Activated naive CD4-positive, alpha-beta T cell treated with anti-CD3 and anti-CD28 coated beads, Interleukin-2, amount 10 ng/mL, durations not matched to agents 5 hours and 36 hours (primary cell): ENCODE results near the gene IMP3. TPM values are rescaled to one million over a fixed set of nuclear protein-coding genes. Genes with fewer than 3 reads are reported as not detected.

Experiments used
- total RNA-seq, 2 experiments: library from RNA; stranded (reverse); gene quantifications; one replicate each; pipeline ENCODE4 v1.2.3, GENCODE V29; 2021

IMP3 gene
- 10 to 100 TPM; 79.5 to 80.5 TPM for total RNA-seq

DNA sequence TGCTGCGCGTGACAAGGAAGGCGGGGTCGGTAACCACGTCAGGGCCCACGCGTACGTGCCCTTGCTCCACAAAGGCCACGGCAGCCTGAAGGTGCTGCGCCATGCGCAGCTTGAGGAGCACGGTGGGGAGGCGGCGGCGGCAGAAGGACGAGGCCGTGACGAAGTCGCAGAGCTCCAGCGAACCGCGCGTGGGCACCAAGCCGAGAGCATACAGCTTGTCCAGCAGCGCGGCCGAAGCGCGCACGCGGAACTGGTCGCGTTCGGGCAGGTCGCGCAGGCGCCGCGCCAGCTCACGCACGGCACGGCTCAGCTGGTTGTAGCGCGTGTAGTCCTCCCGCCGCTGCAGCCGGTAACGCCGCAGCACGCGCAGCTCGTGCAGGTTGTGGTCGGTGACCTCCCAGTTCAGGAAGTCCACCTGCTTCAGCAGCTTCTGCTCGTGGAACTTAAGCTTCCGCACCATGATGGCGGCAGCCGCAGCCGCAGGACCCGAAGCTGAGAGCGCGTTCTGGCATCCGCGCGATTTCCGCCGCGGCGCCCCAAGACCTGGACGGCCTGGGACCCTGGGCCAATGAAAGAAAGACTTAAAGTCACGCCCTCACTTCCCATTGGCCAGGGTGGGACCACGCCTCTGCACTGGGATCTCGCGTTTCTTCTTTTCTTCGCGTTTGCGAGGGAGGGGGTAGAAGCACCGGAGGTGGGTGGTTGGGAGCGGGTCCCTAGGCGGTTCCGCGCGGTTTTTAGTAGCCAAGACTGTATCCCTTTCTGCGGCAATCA is at the start of gene IMP3:
Gene IMP3 (minus strand): TSS at position 516 of the 774 bp plus-strand sequence. CDS start 56 bp downstream, at position 460.

GRCh38 chr15:75647370-75648155 is 7.5 kb upstream of the IMP3 start, which contains the start of gene SNX33:
TSS of gene SNX33 (plus strand) at chr15:75647912. CDS start at chr15:75649103, 1,191 bp downstream.

GRCh38 chr15:75625542-75626347 is 14.3 kb downstream of the IMP3 start, which contains the start of gene SNUPN:
TSS of gene SNUPN (minus strand) at chr15:75625725. CDS start at chr15:75621051, 4,674 bp downstream.

Other genes with a start within 250 kb of the IMP3 start
- 100 to 1,000 TPM in 1 of 2 experiments, 10 to 100 TPM in 1; 91.4 to 102 TPM for gene SIN3A, start 188.5 kb downstream of the IMP3 start, total RNA-seq
- gene PTPN9, start 60.9 kb downstream of the IMP3 start, total RNA-seq, result 10 to 100 TPM; 33.5 to 34.3 TPM
- gene SNUPN, start 14.5 kb downstream of the IMP3 start, total RNA-seq, result 10 to 100 TPM; 29.5 to 29.7 TPM
- 1 to 10 TPM in 1 of 2 experiments, under 1 TPM in 1; 0.53 to 1.1 TPM for gene SNX33, start 7.7 kb upstream of the IMP3 start, total RNA-seq
- under 1 TPM in 1 of 2 experiments, not detected in 1; 0.02 TPM for gene CSPG4, start 72.6 kb upstream of the IMP3 start, total RNA-seq
- gene UBE2Q2, start 203.2 kb upstream of the IMP3 start, total RNA-seq, result 10 to 100 TPM; 45.8 to 47.3 TPM